Heart right ventricle (tissue), 16 donors: ENCODE results near the gene DDX46. TPM values are rescaled to one million over a fixed set of nuclear protein-coding genes. Genes with fewer than 3 reads are reported as not detected.
A peak's percentile ranks its signal among the peaks of the same experiment; 100 is the strongest.
"Not testable (repeated sequence)": the region's sequence is repeated elsewhere in the genome, so short reads cannot be mapped to it uniquely, and the experiment has no call there.

Source experiments
- ATAC-seq, 8 donors: fragments of 200-7000 bp; cut with Tn5 transposase; one replicate each; pipeline ENCODE4 v1.9.1; 2020; ENCODE audit warnings: mild to moderate bottlenecking in 8 of 8, moderate library complexity in 8 of 8, moderate number of reproducible peaks in 1 of 8
- DNase-seq, 2 donors: peaks; one replicate each; pipeline ENCODE4 v3.0.0-alpha.2; 2020
- H3K27ac ChIP-seq, 10 donors: fragments of 200-600 bp; sonication (generic) in 2 of 10; one replicate each; pipeline versions ENCODE4 v1.5.0 to v1.8.0; 2020 to 2022; ENCODE audit warnings: mild to moderate bottlenecking in 3 of 10
- H3K27me3 ChIP-seq, 7 donors: fragments of 200-600 bp; one replicate each; pipeline ENCODE4 v1.8.0; 2021 to 2022; ENCODE audit warnings: mild to moderate bottlenecking in 2 of 7
- H3K36me3 ChIP-seq, 9 donors: fragments of 200-600 bp; sonication (generic) in 1 of 9; one replicate each; pipeline versions ENCODE4 v1.5.0 to v1.8.0; 2020 to 2022; ENCODE audit warnings: mild to moderate bottlenecking in 2 of 9
- H3K4me1 ChIP-seq, 9 donors: fragments of 200-600 bp; sonication (generic) in 1 of 9; one replicate each; pipeline versions ENCODE4 v1.5.0 to v1.8.0; 2020 to 2022; ENCODE audit warnings: mild to moderate bottlenecking in 4 of 9
- H3K4me3 ChIP-seq, 10 donors: fragments of 200-600 bp; sonication (generic) in 2 of 10; one replicate each; pipeline versions ENCODE4 v1.5.0 to v1.8.0; 2020 to 2022; ENCODE audit warnings: mild to moderate bottlenecking in 7 of 10, moderate library complexity in 2 of 10
- H3K9me3 ChIP-seq, 11 donors: fragments of 200-600 bp in 10 of 11; sonication (generic) in 2 of 11; one replicate each; pipeline versions ENCODE4 v1.5.0 to v1.8.0; 2013 to 2022; ENCODE audit warnings: mild to moderate bottlenecking in 2 of 11, control low read depth in 1 of 11, moderate library complexity in 1 of 11
- WGBS, 2 donors: extraction: QIAGEN DNeasy Blood & Tissue Kit; methylation state at CpG; one replicate each; pipeline ENCODE4 v1.1.7; 2013; ENCODE audit warnings: inconsistent platforms in 1 of 2; 5-methylcytosine and 5-hydroxymethylcytosine counted together
- intact Hi-C, 10 donors: fragments of 100-400 bp; cut with DNase I; formaldehyde crosslinking; loops; one replicate each; pipeline versions ENCODE4 v1.11.1 to v1.14.2; 2022
- polyA plus RNA-seq, 2 donors: library from polyadenylated mRNA; stranded (reverse); fragments of 200-250 nt; gene quantifications; one replicate each; pipeline ENCODE4 v1.2.3, GENCODE V29; 2013
- total RNA-seq, 10 donors: library from RNA; stranded (reverse); fragmentation: NEBNext Ultra II Directional in 3 of 10; extraction: Animal tissue kit (Norgen Biotek cat#: 25700) in 3 of 10; gene quantifications; one replicate each; pipeline versions ENCODE4 v1.2.1 to v1.2.4, GENCODE V29; 2021 to 2023
- TF ChIP-seq, protein P1 (sequence below), 9 donors: fragments of 200-600 bp; sonication (generic) in 2 of 9; IDR thresholded peaks; one replicate each; pipeline versions ENCODE4 v1.5.0 to v1.8.0; 2021 to 2022; ENCODE audit warnings: antibody characterized with exemption in 9 of 9, mild to moderate bottlenecking in 5 of 9, moderate library complexity in 1 of 9
- donor health status: Arrhythmogenic right ventricular cardiomyopathy.
- donor health status: ischemic (EF 13 %, LVEDD 7.1; RV severe dilation, severe dysfunction).
- donor health status: healthy with polysubstance abuse.
- donor health status: DM: no; HTN: yes; CAD: no.
- donor health status: DM: no; HTN: no; CAD: no.
- donor health status: ischemic (EF 25% LVEDD 6.9; RV normal size, moderate dysfunction).
- donor health status: ischemic (EF 25% LVEDD 5.7; RV mildly dilated, moderate dysfunction).
- donor health status: healthy.
- donor health status: DM: yes; HTN: yes; CAD: no.
- donor health status: Ischemic cardiomyopathy.
- donor health status: ischemic (EF 35%, LVEDD 5.7; RV mildly dilated, moderate dysfunction).
- donor health status: nonischemic (EF 11% LVEDD 7.7; RV severe dilation, severe dysfunction).
- donor health status: DM: yes; HTN: yes; CAD: no.
- donor health status: PGD.
- donor health status: ischemic (EF 29% LVEDD 5.4; RV normal size, mild dysfunction).
- donor health status: nonischemic (EF 23%, LVEDD 6.1; RV moderate dilation, normal function).

Gene DDX46
- total and polyA plus RNA-seq, 12 donors = 11.9 to 34.8 (median 29.7) TPM

- TF ChIP-seq, protein P1, sequence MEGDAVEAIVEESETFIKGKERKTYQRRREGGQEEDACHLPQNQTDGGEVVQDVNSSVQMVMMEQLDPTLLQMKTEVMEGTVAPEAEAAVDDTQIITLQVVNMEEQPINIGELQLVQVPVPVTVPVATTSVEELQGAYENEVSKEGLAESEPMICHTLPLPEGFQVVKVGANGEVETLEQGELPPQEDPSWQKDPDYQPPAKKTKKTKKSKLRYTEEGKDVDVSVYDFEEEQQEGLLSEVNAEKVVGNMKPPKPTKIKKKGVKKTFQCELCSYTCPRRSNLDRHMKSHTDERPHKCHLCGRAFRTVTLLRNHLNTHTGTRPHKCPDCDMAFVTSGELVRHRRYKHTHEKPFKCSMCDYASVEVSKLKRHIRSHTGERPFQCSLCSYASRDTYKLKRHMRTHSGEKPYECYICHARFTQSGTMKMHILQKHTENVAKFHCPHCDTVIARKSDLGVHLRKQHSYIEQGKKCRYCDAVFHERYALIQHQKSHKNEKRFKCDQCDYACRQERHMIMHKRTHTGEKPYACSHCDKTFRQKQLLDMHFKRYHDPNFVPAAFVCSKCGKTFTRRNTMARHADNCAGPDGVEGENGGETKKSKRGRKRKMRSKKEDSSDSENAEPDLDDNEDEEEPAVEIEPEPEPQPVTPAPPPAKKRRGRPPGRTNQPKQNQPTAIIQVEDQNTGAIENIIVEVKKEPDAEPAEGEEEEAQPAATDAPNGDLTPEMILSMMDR (IDR thresholded peaks at IDR 0.05) = no peak
- 0% methylated on average over 84 of the region's 84 CpGs for WGBS, 2 donors
- Histone ChIP-seq H3K4me3 (peak within 1 kb of the TSS; percentile 61 to 98 (median 77)), H3K27ac (peak within 1 kb of the TSS; percentile 89 to 99 (median 96)), H3K9me3 (no peaks in the 10 kb centered on the region), H3K4me1 (peaks cover 14 to 51% (median 40%) of the 10 kb centered on the region in 9 donors), H3K36me3 (peaks cover 0 to 41% (median 0%) of the 10 kb centered on the region in 9 donors), H3K27me3 (no peaks in the 10 kb centered on the region)
- peak; percentile 94 to 96 for DNase-seq
- intact Hi-C loops = loop anchor here in 7 of 10 donors (1.0 to 10.0 kb wide), 7 partner anchors 28 to 107 kb away; partner anchors contain the start of genes PCBD2 (in 5 of the 7), TXNDC15 (in 2 of the 7), CAMLG (in 1 of the 7) and DDX46 (in 1 of the 7)
- ATAC-seq = peak; percentile 98 to 99 (median 99)
Observed at GRCh38 chr5:134845852-134846640, 87.5 kb downstream of the DDX46 start, which contains the start of gene C5orf24. Gene C5orf24, plus strand, starts transcription at chr5:134845968. Its CDS starts 8,933 bp downstream, at chr5:134854901.

GRCh38 chr5:134846641-134846960, 88.0 kb downstream of the DDX46 start:
- Histone ChIP-seq H3K27ac (peak overlapping the region; percentile 89 to 99 (median 96)), H3K4me1 (peaks cover 14 to 56% (median 42%) of the 10 kb centered on the region in 9 donors), H3K9me3 (no peaks in the 10 kb centered on the region), H3K4me3 (peak overlapping the region; percentile 61 to 98 (median 77)), H3K27me3 (no peaks in the 10 kb centered on the region), H3K36me3 (peaks cover 0 to 39% (median 0%) of the 10 kb centered on the region in 9 donors)
- WGBS, 2 donors = 1% methylated on average over 11 of the region's 11 CpGs
- TF ChIP-seq, protein P1 (IDR thresholded peaks at IDR 0.05) = no peak
- intact Hi-C loops = loop anchor here in 7 of 10 donors (1.0 to 10.0 kb wide), 6 partner anchors 28 to 89 kb away; partner anchors contain the start of genes PCBD2 (in 5 of the 7), TXNDC15 (in 2 of the 7) and DDX46 (in 1 of the 7)
- ATAC-seq (peak in 2 of 8 donors; percentile 10 to 13), DNase-seq (no peak)

DNA sequence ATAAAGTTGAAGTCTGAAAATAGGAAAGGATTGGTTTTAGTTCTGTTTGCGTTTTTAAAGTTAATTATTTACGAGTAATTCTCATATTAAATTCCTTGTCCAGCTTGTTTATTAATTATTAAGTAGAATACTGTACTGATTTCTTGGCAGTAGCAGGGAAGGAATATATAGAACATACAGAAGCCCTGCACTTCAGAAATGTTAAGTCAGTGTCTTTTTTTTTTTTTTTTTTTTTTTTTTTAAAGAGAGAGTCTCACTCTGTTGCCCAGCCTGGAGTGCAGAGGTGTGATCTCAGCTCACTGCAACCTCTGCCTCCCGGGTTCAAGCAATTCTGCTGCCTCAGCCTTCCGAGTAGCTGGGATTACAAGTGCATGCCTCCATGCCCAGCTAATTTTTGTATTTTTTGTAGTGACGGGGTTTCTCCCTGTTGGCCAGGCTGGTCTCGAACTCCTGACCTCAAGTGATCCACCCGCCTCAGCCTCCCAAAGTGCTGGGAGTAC, 90.9 kb downstream of the DDX46 start:
- 90 to 92% methylated on average over 7 of the region's 7 CpGs for WGBS, 2 donors
- intact Hi-C loops = loop anchor here in 4 of 10 donors (5.0 to 10.0 kb wide), 3 partner anchors 53 to 92 kb away; partner anchors contain the start of genes PCBD2 (in 2 of the 4) and DDX46 (in 1 of the 4)
- Histone ChIP-seq H3K36me3 (peaks cover 0 to 60% (median 6%) of the 10 kb centered on the region in 9 donors), H3K4me1 (peaks cover 14 to 71% (median 47%) of the 10 kb centered on the region in 9 donors)
- DNase-seq, H3K4me3 ChIP-seq, ATAC-seq, H3K27ac ChIP-seq, H3K27me3 ChIP-seq, H3K9me3 ChIP-seq: not testable (repeated sequence)

GRCh38 chr5:134851307-134851923, 92.8 kb downstream of the DDX46 start:
- TF ChIP-seq, protein P1 (IDR thresholded peaks at IDR 0.05) = peak in 6 of 9 donors; percentile 33 to 51 (median 43)
- Histone ChIP-seq H3K4me1 (peaks cover 14 to 71% (median 37%) of the 10 kb centered on the region in 9 donors), H3K36me3 (peaks cover 0 to 79% (median 23%) of the 10 kb centered on the region in 9 donors), H3K27ac (no peak overlapping the region), H3K27me3 (no peaks in the 10 kb centered on the region), H3K4me3 (no peak overlapping the region), H3K9me3 (no peaks in the 10 kb centered on the region)
- ATAC-seq (peak in 1 of 8 donors; percentile 38), DNase-seq (no peak)
- WGBS, 2 donors = 53 to 59% methylated on average over 1 of the region's 1 CpG
- intact Hi-C loops = no loop called here

DNA sequence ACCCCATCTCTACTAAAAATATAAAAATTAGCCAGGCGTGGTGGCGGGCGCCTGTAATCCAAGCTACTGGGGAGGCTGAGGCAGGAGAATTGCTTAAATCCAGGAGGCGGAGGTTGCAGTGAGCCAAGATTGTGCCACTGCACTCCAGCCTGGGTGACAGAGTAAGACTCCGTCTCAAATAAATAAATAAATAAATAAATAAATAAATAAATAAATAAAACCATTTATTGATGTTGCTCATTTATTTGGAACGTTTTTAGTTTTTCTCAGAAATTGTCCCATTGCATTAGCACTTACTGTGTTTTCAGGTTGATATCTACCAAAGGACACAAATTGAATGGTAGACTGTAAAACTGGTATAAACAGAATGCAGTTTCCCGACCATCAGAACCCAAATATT, 97.9 kb downstream of the DDX46 start:
- H3K36me3 ChIP-seq = peaks cover 0 to 98% (median 42%) of the 10 kb centered on the region in 9 donors

More for the DNA sequence above, 97.9 kb downstream of the DDX46 start:
- DNase-seq, ATAC-seq, H3K9me3 ChIP-seq, H3K27ac ChIP-seq, H3K27me3 ChIP-seq, intact Hi-C loops, H3K4me3 ChIP-seq: not testable (repeated sequence)
- whole genome bisulfite sequencing, 2 donors = 92 to 93% methylated on average over 7 of the region's 7 CpGs
- peaks cover 0 to 33% (median 5%) of the 10 kb centered on the region in 9 donors for H3K4me1 ChIP-seq
